GM12864 (cell line): ENCODE results near the gene TSEN34.
"Not testable (repeated sequence)": the region's sequence is repeated elsewhere in the genome, so short reads cannot be mapped to it uniquely, and the experiment has no call there.

Experiments
- DNase-seq: peaks from one replicate; pipeline ENCODE4 v3.0.0-alpha.2; 2011; ENCODE audit warnings: low read depth
- H3K4me3 ChIP-seq: 2 replicates; pipeline ENCODE4 v1.5.1; 2011; ENCODE audit warnings: mild to moderate bottlenecking, low read depth, low read length, control low read depth
- TF ChIP-seq, protein P1 (sequence below): IDR thresholded peaks from 2 replicates; pipeline ENCODE4 v1.5.1; 2011; ENCODE audit warnings: low read depth, mild to moderate bottlenecking, moderate library complexity, low read length, control low read depth, inconsistent platforms; ENCODE audit errors: missing control alignments

Gene TSEN34

DNA sequence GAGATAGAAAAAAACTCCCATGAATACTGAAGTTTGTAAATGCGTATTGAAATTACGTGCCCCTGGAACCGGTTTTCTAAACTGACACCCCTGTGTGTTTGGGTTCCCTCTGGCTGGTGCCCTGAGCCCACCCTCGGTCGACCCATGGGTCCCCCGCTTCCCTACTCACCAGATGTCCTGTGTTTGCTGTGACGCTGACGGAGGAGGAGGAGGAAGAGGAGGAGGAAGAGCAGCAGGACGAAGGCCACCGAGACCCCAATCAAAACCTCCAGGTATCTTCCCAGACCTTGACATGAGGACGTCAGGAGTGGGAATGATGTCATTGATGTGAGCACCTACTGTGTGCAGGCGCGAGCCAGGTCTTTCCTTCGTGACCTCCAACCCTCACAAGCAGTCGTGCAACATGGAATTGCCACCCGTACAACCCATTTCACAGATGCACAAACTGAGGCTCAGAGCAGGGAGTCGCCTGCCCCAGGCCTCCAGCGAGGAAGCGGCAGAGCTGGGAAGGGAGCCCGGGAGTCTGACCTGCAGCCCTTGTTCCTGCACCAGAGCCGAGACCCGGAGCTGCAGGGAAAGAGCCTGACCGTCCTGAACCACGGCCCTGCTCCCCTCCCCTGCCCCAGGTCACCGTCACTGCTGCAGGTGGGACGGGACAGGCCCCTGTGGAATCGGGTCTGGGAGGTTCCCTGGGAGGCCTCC lies 28.0 kb downstream of the TSEN34 start:
- DNase-seq = no peak
- H3K4me3 ChIP-seq = no peak overlapping the region
- TF ChIP-seq, protein P1, sequence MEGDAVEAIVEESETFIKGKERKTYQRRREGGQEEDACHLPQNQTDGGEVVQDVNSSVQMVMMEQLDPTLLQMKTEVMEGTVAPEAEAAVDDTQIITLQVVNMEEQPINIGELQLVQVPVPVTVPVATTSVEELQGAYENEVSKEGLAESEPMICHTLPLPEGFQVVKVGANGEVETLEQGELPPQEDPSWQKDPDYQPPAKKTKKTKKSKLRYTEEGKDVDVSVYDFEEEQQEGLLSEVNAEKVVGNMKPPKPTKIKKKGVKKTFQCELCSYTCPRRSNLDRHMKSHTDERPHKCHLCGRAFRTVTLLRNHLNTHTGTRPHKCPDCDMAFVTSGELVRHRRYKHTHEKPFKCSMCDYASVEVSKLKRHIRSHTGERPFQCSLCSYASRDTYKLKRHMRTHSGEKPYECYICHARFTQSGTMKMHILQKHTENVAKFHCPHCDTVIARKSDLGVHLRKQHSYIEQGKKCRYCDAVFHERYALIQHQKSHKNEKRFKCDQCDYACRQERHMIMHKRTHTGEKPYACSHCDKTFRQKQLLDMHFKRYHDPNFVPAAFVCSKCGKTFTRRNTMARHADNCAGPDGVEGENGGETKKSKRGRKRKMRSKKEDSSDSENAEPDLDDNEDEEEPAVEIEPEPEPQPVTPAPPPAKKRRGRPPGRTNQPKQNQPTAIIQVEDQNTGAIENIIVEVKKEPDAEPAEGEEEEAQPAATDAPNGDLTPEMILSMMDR = no peak

DNA sequence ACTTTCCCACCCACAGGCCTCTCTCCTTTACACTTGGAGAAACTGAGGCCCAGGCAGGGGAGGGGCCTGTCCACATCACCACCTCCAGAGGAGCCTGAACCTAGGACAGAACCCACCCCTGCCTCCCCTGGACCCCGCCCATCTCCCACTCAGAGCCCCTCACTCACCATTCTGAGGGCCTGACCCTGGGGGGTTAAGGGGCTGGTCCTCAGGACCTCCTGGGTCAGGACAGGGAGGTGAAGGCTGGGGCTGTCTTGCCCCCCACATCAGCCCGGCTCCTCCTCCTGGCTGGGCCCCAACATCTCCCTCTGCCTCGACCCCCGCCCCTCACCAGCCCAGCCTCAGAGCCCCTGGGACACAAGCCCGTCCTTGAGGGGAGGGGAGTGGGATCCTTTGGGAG lies 28.6 kb downstream of the TSEN34 start:
- H3K4me3 ChIP-seq = not testable (repeated sequence)

DNA sequence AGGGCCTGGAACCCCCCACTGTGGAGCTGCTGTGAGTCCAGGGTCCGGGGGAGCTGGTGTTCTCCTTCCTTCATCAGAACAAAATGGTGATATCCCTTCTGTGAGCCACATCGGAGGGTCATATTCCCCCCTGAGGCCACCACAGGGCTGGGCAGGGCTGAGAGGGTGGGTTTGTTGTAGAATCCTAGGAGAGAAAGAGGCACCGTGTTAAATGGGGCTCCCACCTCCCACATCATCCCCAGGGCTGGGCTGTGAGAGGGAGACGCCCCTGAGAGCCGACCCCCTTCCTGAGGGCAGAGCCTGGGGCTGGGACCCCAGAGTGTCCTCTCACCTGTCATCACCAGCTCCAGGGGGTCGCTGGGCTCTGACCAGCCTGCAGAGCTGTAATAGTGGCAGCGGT lies 30.8 kb downstream of the TSEN34 start:
- not testable (repeated sequence) for DNase-seq, H3K4me3 ChIP-seq

More for the DNA sequence above, 28.6 kb downstream of the TSEN34 start:
- not testable (repeated sequence) for DNase-seq

DNA sequence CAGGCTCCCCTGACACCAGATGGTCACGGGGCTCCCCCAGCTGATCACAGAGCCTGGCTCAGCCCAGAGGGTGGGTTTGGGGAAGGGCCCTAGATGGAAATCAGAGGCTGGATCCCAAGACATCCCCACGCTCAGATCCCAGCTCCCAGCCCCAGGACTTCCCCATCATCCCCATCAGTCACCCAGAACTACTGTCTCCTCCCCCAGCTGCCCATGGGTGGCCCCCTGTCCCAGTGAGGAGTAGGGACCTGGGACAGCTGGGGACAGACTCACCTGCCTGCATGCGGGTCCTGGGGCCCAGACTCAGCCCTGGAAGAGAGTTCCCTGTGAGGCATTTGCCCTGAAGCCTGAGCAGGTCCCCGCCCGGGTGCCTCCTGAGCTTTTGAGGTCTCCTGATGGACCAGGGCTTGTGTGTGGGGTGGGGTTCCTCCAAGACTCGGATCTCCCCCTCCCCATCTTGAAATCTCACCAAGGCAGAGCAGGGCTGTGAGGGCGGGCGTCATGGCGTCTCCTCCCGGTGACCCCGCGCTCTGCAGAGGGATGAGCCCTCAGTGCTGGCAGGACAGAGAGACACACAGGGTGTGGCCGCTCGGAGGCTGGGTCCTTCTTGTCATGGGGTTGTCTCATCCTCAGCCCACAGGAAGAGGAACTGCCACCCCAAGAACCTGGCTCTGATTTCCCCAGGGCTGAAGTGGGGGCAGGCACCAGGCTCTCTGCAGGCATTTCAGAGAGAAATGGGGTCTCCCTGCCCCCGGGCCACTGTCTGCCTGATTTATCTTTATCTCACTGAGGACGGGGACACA lies 31.6 kb downstream of the TSEN34 start, which contains the start of gene LILRB3:
Gene LILRB3 (minus strand): TSS at position 534 of the 803 bp plus-strand sequence. CDS start 31 bp downstream, at position 503.
- DNase-seq, H3K4me3 ChIP-seq: not testable (repeated sequence)

DNA sequence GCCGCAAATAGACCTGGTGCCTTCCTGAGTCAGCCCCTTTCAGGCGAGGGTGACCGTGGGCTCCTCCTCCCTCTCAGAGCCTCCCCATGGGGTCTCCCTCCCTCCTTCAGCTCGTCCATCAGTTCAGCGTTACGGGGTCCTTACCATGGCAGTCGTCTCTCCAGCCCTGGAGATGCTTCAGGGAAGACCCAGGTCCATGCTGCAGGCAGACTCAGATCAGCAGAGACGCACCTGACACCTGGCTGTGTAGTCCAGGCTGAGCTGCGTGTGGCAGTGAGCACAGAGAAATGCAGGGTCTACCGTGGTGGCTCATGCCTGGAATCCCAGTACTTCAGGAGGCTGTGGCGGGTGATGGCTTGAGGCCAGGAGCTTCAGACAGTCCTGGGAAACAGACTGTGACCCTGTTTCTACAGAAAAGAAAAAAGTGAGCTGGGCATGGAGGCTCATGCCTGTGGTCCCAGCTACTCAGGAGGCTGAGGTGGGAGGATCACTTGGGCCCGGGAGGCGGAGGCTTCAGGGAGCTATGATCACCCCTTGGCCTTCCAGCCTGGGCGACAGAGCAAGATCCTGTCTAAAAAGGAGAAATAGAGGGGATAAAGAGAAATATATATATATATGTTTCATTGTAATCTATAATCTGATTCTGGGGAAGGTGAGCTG lies 32.3 kb downstream of the TSEN34 start:
- not testable (repeated sequence) for DNase-seq, H3K4me3 ChIP-seq

DNA sequence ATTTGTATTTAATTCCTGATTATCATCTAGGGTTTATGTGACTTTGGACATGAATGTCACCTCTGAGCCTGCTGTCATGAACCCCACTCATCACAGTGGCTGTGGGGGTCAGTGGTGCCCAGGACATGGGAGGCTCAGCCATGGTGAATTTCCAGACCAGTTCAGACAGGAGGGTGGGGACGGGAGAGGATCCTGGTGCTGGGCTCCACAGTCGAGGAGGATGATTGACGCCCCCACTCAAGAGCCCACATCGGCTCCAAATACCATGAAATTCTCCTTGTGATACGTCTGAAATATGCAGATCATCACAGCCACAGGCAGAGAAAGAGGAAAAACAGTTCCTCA lies 32.8 kb downstream of the TSEN34 start:
- DNase-seq = not testable (repeated sequence)

DNA sequence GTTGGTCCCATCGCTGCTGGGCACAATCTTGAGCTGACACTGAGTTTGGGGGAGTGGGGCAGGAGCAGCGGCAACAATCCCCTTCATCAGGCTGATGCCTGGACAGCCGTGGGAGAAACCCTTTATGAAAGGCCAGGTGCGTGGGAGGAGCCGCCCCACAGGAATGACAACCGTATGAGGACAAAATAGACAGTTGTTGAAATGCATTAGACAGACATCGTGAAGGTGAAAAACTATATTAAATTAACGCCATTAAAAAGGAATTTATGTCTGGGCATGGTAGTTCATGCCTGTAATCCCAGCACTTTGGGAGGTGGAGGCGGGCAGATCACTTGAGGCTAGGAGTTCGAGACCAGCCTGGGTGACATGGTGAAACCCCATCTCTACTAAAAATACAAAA lies 33.5 kb downstream of the TSEN34 start:
- H3K4me3 ChIP-seq, DNase-seq: not testable (repeated sequence)

More for the DNA sequence above, 32.8 kb downstream of the TSEN34 start:
- not testable (repeated sequence) for H3K4me3 ChIP-seq

DNA sequence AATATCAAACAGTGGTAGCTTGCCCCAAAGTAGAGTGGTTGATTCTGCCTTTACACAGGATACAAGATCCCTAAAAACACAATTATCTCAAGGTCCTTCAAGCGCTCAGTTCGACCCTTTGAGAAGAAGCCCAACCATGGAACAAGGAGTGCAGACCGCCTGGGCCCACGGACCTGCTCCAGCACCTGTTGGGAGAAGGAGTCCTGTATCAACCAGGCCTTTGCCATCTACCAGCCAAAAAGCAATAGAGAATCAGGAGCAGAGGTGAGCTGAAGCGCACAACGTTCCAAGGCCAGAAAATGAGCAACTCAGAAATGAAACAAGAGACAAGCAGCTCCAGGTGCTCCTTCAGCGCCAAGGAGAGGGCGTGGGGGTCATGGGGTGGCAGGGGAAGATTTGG lies 38.0 kb downstream of the TSEN34 start:
- DNase-seq = no peak
- H3K4me3 ChIP-seq = no peak overlapping the region
- TF ChIP-seq, protein P1 = no peak

DNA sequence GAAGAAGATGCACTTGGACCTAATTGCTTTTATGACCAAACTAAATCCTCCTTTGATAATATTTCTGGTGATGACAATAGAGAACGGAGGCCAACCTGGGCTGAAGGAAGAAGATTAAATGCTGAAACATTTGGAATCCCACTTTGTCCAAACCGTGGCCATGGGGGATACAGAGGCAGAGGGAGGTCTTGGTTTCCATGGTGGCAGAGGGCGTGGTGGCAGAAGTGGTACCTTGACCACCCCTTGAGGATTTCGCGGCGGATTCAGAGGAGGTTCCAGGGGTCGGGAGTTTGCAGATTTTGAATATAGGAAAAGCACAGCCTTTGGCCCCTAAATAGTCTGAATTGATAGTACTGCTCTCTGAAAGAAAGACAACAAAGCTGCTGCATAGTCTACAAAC lies 38.9 kb downstream of the TSEN34 start:
- no peak for DNase-seq
- no peak overlapping the region for H3K4me3 ChIP-seq

More for the DNA sequence above, 38.9 kb downstream of the TSEN34 start:
- TF ChIP-seq, protein P1 = no peak
